Ovary (tissue), 10 donors: ENCODE data around the gene CWF19L2. TPM values are rescaled to one million over a fixed set of nuclear protein-coding genes. Genes with fewer than 3 reads are reported as not detected.
A peak's percentile ranks its signal among the peaks of the same experiment; 100 is the strongest.
"Not testable (repeated sequence)": the region's sequence is repeated elsewhere in the genome, so short reads cannot be mapped to it uniquely, and the experiment has no call there.

ENCODE experiments used
- DNase-seq, 5 donors: peaks; one replicate each; pipeline ENCODE4 v3.0.0-alpha.2; 2019 to 2020
- H3K27ac ChIP-seq, 2 donors: fragments of 200-600 bp; one replicate each; pipeline versions ENCODE4 v1.5.1 to v1.8.0; 2019 to 2022
- H3K27me3 ChIP-seq: fragments of 200-600 bp; one replicate; pipeline ENCODE4 v1.8.0; 2022
- H3K36me3 ChIP-seq: fragments of 200-600 bp; sonication (generic); one replicate; pipeline ENCODE4 v1.5.1; 2019
- H3K4me1 ChIP-seq: one replicate; pipeline ENCODE4 v1.8.1; 2013; ENCODE audit warnings: mild to moderate bottlenecking, moderate library complexity; ENCODE audit not compliant: insufficient read depth
- H3K4me3 ChIP-seq: fragments of 200-600 bp; sonication (generic); one replicate; pipeline ENCODE4 v1.5.1; 2017
- H3K9me3 ChIP-seq, 2 donors: fragments of 200-600 bp in 1 of 2; sonication (generic) in 1 of 2; one replicate each; pipeline versions ENCODE4 v1.5.1 to v1.8.1; 2013 to 2019; ENCODE audit warnings: mild to moderate bottlenecking in 1 of 2, moderate library complexity in 1 of 2
- EP300 ChIP-seq: sonication (generic); formaldehyde crosslinking; IDR thresholded peaks from one replicate; pipeline ENCODE4 v1.6.1; 2017; ENCODE audit warnings: antibody characterized with exemption
- POLR2A ChIP-seq: fragments of 450-650 bp; IDR thresholded peaks from one replicate; pipeline ENCODE4 v1.6.1; 2017; ENCODE audit warnings: antibody characterized with exemption, mild to moderate bottlenecking, moderate library complexity
- WGBS, 3 donors: extraction: QIAGEN DNeasy Blood & Tissue Kit in 1 of 3; methylation state at CpG; one replicate each; pipeline versions ENCODE4 v1.1.5 to v1.1.7; 2013 to 2017; 5-methylcytosine and 5-hydroxymethylcytosine counted together
- intact Hi-C, 4 donors: fragments of 100-400 bp; cut with DNase I; formaldehyde crosslinking; loops; one replicate each; pipeline versions ENCODE4 v1.11.0 to v1.15.1; 2022 to 2023
- long read RNA-seq, 3 donors: library from polyadenylated mRNA in 2 of 3; unstranded in 2 of 3; transcript quantifications; one replicate each; pipeline ENCODE4 v2.0.0 and lab custom pipeline, GENCODE V29; 2021 to 2026
- polyA plus RNA-seq, 2 donors: library from polyadenylated mRNA; stranded (reverse); fragments of 200-250 nt in 1 of 2; fragments of 350-450 nt in 1 of 2; fragmentation: Illumina TruSeq in 1 of 2; extraction: RNeasy Lipid Tissue Mini Kit (QIAGEN cat#74804) in 1 of 2; gene quantifications; one replicate each; pipeline ENCODE4 v1.2.3, GENCODE V29; 2013 to 2014
- total RNA-seq, 7 donors: library from RNA; depleted of rRNA in 2 of 7; stranded (reverse); fragments of >200 nt in 2 of 7; fragmentation: NEBNext Ultra II Directional in 3 of 7; extraction: Animal tissue kit (Norgen Biotek cat#: 25700) in 3 of 7; gene quantifications; one replicate each; pipeline versions ENCODE4 v1.1.0 to v1.2.4, GENCODE V29; 2016 to 2023
- TF ChIP-seq, protein P1 (sequence below), 3 donors: fragments of 450-650 bp in 2 of 3; fragments of 200-600 bp in 1 of 3; IDR thresholded peaks; one replicate each; pipeline versions ENCODE4 v1.5.1 to v1.8.0; 2016 to 2022; ENCODE audit warnings: antibody characterized with exemption in 3 of 3, mild to moderate bottlenecking in 1 of 3
- donor health status: DM: no; HTN: no; CAD: no; lungs with moderate emphysema.
- donor health status: DM: no; HTN: no; CAD: no.
- donor health status: Bipolar disorder and iron deficiency.
- donor health status: DM: yes; HTN: yes; CAD: no.
- donor health status: DM: no; HTN: no; CAD: no.
- donor health status: DM: yes; HTN: yes; CAD: no.

CWF19L2 gene
- 10 to 100 TPM; 17.7 to 26.4 (median 22.2) TPM for total RNA-seq
- 10 to 100 TPM; 13.4 to 15.1 TPM for polyA plus RNA-seq
- long read RNA-seq, donor 1, partial matches to known transcripts, result 14 of 16 reads
- long read RNA-seq, donor 1, other reads (novel, unspliced or antisense), result 2 of 16 reads
- long read RNA-seq, donor 2, partial matches to known transcripts, result 5 of 6 reads
- long read RNA-seq, donor 2, other reads (novel, unspliced or antisense), result 0 of 6 reads
- long read RNA-seq, donor 3, transcript CWF19L2-201 (18 exons, 3,278 nt), result major isoform, 22 of 29 reads
- long read RNA-seq, donor 3, partial matches to known transcripts, result 5 of 29 reads
- long read RNA-seq, donor 3, other reads (novel, unspliced or antisense), result 2 of 29 reads

DNA sequence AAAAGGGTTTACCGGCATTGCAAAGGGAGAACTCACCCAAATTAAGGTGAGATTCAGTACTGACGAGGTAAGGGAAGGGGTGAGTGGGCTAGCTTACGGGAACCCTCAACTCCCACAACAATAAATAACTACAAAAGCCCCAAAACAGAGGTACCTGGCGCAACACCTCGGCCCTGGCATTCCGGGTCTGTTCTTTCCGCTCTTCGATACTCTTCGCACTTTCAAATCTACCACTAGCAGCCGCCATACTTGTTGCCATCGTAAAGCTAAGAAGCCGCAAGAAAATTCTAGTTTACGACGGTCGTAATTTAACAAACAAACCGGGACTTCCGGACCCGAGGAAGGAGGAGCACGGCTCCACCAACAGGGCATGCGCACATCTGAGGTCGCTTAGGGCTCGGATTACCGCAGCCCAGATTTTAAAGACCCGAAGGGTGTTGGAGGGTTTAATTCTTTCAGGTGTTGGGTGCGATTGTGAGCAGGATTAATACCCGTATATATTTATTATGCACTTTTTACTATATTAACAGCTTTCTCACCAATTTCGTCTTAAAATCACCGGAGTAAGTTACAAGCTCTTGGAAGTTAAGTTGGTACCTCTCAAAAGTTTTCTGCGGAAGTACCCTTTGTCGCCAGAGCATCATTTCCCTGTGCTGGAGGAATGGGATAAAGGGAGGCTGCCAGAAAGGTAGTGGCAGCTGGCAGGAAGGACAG, at the start of gene CWF19L2:
CWF19L2 (minus strand) TSS at position 268 of the 714 bp plus-strand sequence; CDS start at position 259, 9 bp downstream.
- peak; percentile 33 for TF ChIP-seq POLR2A
- TF ChIP-seq EP300, result no peak
- H3K27ac ChIP-seq, result peak within 1 kb of the TSS; percentile 9 to 52
- peak; percentile 82 to 90 (median 84) for DNase-seq
- intact Hi-C loops, result no loop called here
- WGBS, 3 donors, result 0 to 1% (median 0%) methylated on average over 30 of the region's 30 CpGs
- no peaks in the 10 kb centered on the region for H3K27me3 ChIP-seq
- no peaks in the 10 kb centered on the region for H3K36me3 ChIP-seq
- no peaks in the 10 kb centered on the region for H3K9me3 ChIP-seq
- peak within 1 kb of the TSS; percentile 62 for H3K4me3 ChIP-seq
- H3K4me1 ChIP-seq, result no peaks in the 10 kb centered on the region

DNA sequence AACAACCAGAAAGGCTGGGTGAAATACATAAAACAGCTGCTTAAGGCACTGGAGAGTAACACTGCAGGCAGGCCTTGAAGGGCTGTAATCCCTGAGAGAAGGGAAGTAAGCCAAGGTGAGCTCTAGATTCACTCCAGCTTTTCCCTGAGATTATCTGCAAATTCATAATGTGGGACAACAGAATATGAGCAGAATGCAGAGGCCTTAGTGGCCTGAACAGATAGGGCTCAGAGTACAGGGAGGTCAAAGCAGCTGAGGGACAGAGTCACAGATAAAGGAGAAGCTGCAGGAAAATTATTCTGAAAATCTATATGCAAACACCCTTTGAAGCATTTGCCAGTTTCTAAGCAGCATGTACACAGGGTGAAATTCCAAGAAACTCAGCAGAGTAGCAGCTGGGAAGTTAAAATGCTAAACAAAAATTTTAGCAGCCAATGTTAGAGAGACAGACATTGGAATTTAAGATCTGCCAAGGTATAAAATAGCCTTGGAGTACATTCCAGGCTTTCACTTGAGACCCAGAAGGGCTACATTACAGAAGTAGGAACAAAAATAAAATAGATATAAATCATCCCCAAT, 48.1 kb upstream of the CWF19L2 start:
- Histone ChIP-seq H3K27me3 (no peaks in the 10 kb centered on the region), H3K27ac (no peak overlapping the region), H3K4me3 (no peak overlapping the region), H3K36me3 (no peaks in the 10 kb centered on the region), H3K9me3 (peaks cover 0 to 4% of the 10 kb centered on the region in 2 donors), H3K4me1 (no peaks in the 10 kb centered on the region)
- TF ChIP-seq, protein P1, sequence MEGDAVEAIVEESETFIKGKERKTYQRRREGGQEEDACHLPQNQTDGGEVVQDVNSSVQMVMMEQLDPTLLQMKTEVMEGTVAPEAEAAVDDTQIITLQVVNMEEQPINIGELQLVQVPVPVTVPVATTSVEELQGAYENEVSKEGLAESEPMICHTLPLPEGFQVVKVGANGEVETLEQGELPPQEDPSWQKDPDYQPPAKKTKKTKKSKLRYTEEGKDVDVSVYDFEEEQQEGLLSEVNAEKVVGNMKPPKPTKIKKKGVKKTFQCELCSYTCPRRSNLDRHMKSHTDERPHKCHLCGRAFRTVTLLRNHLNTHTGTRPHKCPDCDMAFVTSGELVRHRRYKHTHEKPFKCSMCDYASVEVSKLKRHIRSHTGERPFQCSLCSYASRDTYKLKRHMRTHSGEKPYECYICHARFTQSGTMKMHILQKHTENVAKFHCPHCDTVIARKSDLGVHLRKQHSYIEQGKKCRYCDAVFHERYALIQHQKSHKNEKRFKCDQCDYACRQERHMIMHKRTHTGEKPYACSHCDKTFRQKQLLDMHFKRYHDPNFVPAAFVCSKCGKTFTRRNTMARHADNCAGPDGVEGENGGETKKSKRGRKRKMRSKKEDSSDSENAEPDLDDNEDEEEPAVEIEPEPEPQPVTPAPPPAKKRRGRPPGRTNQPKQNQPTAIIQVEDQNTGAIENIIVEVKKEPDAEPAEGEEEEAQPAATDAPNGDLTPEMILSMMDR (IDR thresholded peaks at IDR 0.05), result no peak
- TF ChIP-seq POLR2A (no peak), EP300 (no peak)
- intact Hi-C loops, result no loop called here
- DNase-seq, result no peak

GRCh38 chr11:107504981-107505380, 47.4 kb upstream of the CWF19L2 start:
- H3K27ac ChIP-seq, result no peak overlapping the region
- no peak for TF ChIP-seq POLR2A
- TF ChIP-seq EP300, result no peak
- TF ChIP-seq, protein P1 (IDR thresholded peaks at IDR 0.05), result no peak
- H3K36me3 ChIP-seq, result no peaks in the 10 kb centered on the region
- no peaks in the 10 kb centered on the region for H3K4me1 ChIP-seq
- WGBS, 3 donors, result 38 to 46% (median 45%) methylated on average over 5 of the region's 5 CpGs
- intact Hi-C loops, result no loop called here
- H3K27me3 ChIP-seq, result no peaks in the 10 kb centered on the region
- no peak overlapping the region for H3K4me3 ChIP-seq
- no peak for DNase-seq
- peaks cover 0 to 4% of the 10 kb centered on the region in 2 donors for H3K9me3 ChIP-seq

DNA sequence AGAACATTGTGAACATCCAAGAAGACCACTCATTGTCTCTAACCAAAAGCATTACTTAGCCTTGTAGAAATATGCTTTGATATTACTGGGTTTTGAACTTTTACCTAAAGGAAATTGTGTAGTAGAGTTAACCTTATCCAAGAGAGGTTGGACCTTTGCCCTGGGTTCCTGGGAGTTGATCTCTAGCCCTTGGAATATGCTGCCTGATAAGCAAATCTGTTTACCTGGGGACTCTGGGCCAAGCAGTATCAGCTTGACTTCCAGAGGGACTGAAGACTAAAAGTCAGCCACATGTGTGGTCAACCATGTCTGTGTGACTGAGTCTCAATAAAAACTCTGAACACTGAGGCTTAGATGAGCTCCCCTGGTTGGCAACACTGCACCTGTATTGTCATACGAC, 44.1 kb upstream of the CWF19L2 start:
- 96 to 100% (median 100%) methylated on average over 1 of the region's 1 CpG for WGBS, 3 donors
- Histone ChIP-seq H3K36me3 (no peaks in the 10 kb centered on the region), H3K27me3 (no peaks in the 10 kb centered on the region), H3K4me3 (no peak overlapping the region), H3K9me3 (peaks cover 0 to 4% of the 10 kb centered on the region in 2 donors), H3K27ac (no peak overlapping the region), H3K4me1 (no peaks in the 10 kb centered on the region)
- intact Hi-C loops, result no loop called here
- no peak for TF ChIP-seq EP300
- TF ChIP-seq, protein P1 (IDR thresholded peaks at IDR 0.05), result no peak
- TF ChIP-seq POLR2A, result no peak
- DNase-seq, result no peak

- WGBS, 3 donors, result 89 to 98% (median 96%) methylated on average over 7 of the region's 7 CpGs
- not testable (repeated sequence) for H3K36me3 ChIP-seq, H3K27ac ChIP-seq, H3K4me1 ChIP-seq, H3K4me3 ChIP-seq, H3K27me3 ChIP-seq, H3K9me3 ChIP-seq, DNase-seq
- intact Hi-C loops, result loop anchor here in 1 of 4 donors (1.0 kb wide), 1 partner anchor 13 kb away; no protein-coding TSS in a partner anchor
Measured at GRCh38 chr11:107497371-107497770, 39.7 kb upstream of the CWF19L2 start.
